Measurements from ENCODE around the gene DNAJC12.
"Not testable (repeated sequence)": the region's sequence is repeated elsewhere in the genome, so short reads cannot be mapped to it uniquely, and the experiment has no call there.

DNAJC12 gene

GRCh38 chr10:67837541-67838314 lies at the start of gene DNAJC12:
TSS of gene DNAJC12 (minus strand) at chr10:67838188. CDS start at chr10:67838011, 177 bp downstream.
- peak; percentile 48 for DNase-seq (ENCODE audit: low read depth, low spot score)

- DNase-seq (ENCODE audit: low read depth, low spot score), result no peak
Measured at GRCh38 chr10:67884842-67885670, 47.1 kb upstream of the DNAJC12 start.

- DNase-seq (ENCODE audit: low read depth, low spot score), result peak; percentile 82
Measured at GRCh38 chr10:67884313-67884841, 46.4 kb upstream of the DNAJC12 start, which contains the start of gene SIRT1. TSS of gene SIRT1 (plus strand) at chr10:67884656. CDS start at chr10:67884722, 66 bp downstream.

GRCh38 chr10:67883710-67884312 lies 45.8 kb upstream of the DNAJC12 start:
- no peak for DNase-seq (ENCODE audit: low read depth, low spot score)

- no peak for DNase-seq (ENCODE audit: low read depth, low spot score)
Measured at GRCh38 chr10:67878133-67878532, 40.1 kb upstream of the DNAJC12 start.

- DNase-seq (ENCODE audit: low read depth, low spot score), result not testable (repeated sequence)
Measured at GRCh38 chr10:67877421-67877820, 39.4 kb upstream of the DNAJC12 start.

- no peak for DNase-seq (ENCODE audit: low read depth, low spot score)
Measured at GRCh38 chr10:67875340-67876238, 37.6 kb upstream of the DNAJC12 start.

- DNase-seq (ENCODE audit: low read depth, low spot score), result no peak
Measured at GRCh38 chr10:67869996-67870395, 32.0 kb upstream of the DNAJC12 start.

GRCh38 chr10:67868132-67868531 lies 30.1 kb upstream of the DNAJC12 start:
- no peak for DNase-seq (ENCODE audit: low read depth, low spot score)

- DNase-seq (ENCODE audit: low read depth, low spot score), result no peak
Measured at GRCh38 chr10:67864607-67865371, 26.8 kb upstream of the DNAJC12 start.

- DNase-seq (ENCODE audit: low read depth, low spot score), result no peak
Measured at GRCh38 chr10:67863094-67863493, 25.1 kb upstream of the DNAJC12 start.

- DNase-seq (ENCODE audit: low read depth, low spot score), result no peak
Measured at GRCh38 chr10:67861750-67862432, 23.9 kb upstream of the DNAJC12 start.

- DNase-seq (ENCODE audit: low read depth, low spot score), result no peak
Measured at GRCh38 chr10:67858971-67859370, 21.0 kb upstream of the DNAJC12 start.

- no peak for DNase-seq (ENCODE audit: low read depth, low spot score)
Measured at GRCh38 chr10:67853512-67853911, 15.5 kb upstream of the DNAJC12 start.

- no peak for DNase-seq (ENCODE audit: low read depth, low spot score)
Measured at GRCh38 chr10:67852761-67853160, 14.8 kb upstream of the DNAJC12 start.

- no peak for DNase-seq (ENCODE audit: low read depth, low spot score)
Measured at GRCh38 chr10:67851186-67851585, 13.2 kb upstream of the DNAJC12 start.

- peak; percentile 84 for DNase-seq (ENCODE audit: low read depth, low spot score)
Measured at GRCh38 chr10:67849331-67850011, 11.5 kb upstream of the DNAJC12 start.

- DNase-seq (ENCODE audit: low read depth, low spot score), result no peak
Measured at GRCh38 chr10:67843284-67843683, 5.3 kb upstream of the DNAJC12 start.

GRCh38 chr10:67841737-67842136 lies 3.7 kb upstream of the DNAJC12 start:
- DNase-seq (ENCODE audit: low read depth, low spot score), result no peak
